22Rv1 (cell line): Measurements from ENCODE around the gene PDE4B.

Experiments used
- H3K27ac ChIP-seq: fragments of 450-650 bp; 2 replicates; pipeline ENCODE4 v1.5.1; 2017
- ZFX ChIP-seq: fragments of 450-650 bp; IDR thresholded peaks from 2 replicates; pipeline ENCODE4 v1.6.1; 2017; ENCODE audit warnings: antibody characterized with exemption, borderline replicate concordance
- TF ChIP-seq, protein P1 (sequence below): fragments of 450-650 bp; IDR thresholded peaks from 2 replicates; pipeline ENCODE4 v1.5.1; 2017; ENCODE audit warnings: mild to moderate bottlenecking

The PDE4B gene

GRCh38 chr1:66152034-66152433, 359.3 kb downstream of the PDE4B start:
- H3K27ac ChIP-seq, result no peak overlapping the region
- no peak for TF ChIP-seq ZFX
- TF ChIP-seq, protein P1, sequence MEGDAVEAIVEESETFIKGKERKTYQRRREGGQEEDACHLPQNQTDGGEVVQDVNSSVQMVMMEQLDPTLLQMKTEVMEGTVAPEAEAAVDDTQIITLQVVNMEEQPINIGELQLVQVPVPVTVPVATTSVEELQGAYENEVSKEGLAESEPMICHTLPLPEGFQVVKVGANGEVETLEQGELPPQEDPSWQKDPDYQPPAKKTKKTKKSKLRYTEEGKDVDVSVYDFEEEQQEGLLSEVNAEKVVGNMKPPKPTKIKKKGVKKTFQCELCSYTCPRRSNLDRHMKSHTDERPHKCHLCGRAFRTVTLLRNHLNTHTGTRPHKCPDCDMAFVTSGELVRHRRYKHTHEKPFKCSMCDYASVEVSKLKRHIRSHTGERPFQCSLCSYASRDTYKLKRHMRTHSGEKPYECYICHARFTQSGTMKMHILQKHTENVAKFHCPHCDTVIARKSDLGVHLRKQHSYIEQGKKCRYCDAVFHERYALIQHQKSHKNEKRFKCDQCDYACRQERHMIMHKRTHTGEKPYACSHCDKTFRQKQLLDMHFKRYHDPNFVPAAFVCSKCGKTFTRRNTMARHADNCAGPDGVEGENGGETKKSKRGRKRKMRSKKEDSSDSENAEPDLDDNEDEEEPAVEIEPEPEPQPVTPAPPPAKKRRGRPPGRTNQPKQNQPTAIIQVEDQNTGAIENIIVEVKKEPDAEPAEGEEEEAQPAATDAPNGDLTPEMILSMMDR, result no peak

DNA sequence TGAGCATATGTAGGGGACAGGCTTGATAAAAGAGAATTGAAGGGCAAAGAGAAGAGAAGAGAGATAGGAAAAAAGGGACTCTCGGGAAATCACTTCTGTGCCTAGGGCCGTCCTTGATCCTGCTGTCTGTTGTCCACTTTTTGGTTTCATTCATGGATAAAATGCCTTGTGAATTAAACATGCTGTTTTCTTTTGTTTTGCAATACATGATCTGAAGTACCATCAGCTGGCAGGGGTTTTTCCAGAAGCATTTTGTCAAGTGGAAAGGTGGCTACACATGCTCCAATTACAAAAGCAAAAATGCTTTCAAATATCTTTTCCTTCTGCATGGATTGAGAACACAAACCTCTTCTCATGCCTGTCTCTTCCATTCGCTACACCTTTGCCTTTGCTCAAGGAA, 361.7 kb downstream of the PDE4B start:
- TF ChIP-seq, protein P1, result no peak
- TF ChIP-seq ZFX, result no peak
- no peak overlapping the region for H3K27ac ChIP-seq

GRCh38 chr1:66156144-66156543, 363.4 kb downstream of the PDE4B start:
- H3K27ac ChIP-seq, result no peak overlapping the region
- TF ChIP-seq ZFX, result no peak
- TF ChIP-seq, protein P1, result no peak

DNA sequence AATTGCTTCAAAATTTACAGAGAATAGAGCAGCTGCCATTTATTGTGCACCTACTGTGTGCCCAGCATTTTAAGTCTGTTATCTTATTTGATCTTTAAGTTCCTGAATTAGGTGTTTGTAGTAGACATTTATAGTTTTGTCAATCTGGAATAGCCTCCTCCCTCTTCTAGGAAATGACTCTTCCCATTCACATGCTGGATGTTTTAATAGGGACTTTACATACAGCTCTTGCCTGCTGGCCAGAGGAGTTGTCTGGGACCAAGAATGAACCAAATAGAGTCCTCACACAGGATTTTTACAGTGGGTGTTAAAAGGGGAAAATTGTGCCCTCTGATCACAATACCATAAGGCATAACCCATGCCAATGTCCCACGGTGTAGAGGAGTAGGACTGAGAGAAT, 367.1 kb downstream of the PDE4B start:
- no peak overlapping the region for H3K27ac ChIP-seq

GRCh38 chr1:66160719-66161118, 368.0 kb downstream of the PDE4B start:
- TF ChIP-seq, protein P1, result no peak
- no peak for TF ChIP-seq ZFX
- no peak overlapping the region for H3K27ac ChIP-seq

More for the DNA sequence above, 367.1 kb downstream of the PDE4B start:
- TF ChIP-seq, protein P1, result no peak
- TF ChIP-seq ZFX, result no peak

DNA sequence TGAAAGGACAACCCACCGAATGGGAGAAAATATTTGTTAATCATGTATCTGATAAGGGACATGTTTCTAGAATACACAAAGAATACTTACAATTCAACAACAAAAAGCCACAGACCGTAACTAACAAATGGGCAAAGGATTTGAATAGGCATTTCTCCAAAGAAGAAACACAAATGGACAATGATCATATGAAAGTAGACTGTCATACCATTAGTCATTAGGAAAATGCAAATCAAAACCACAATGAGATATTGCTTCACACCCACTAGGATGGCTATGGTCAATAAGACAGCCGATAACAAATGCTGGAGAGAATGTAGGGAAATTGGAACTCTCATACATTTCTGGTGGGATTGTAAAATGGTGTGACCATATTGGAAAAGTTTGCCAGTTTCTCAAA, 374.1 kb downstream of the PDE4B start:
- TF ChIP-seq ZFX, result no peak
- TF ChIP-seq, protein P1, result no peak

GRCh38 chr1:66167267-66167666, 374.6 kb downstream of the PDE4B start:
- TF ChIP-seq, protein P1, result no peak
- no peak for TF ChIP-seq ZFX

More for the DNA sequence above, 374.1 kb downstream of the PDE4B start:
- no peak overlapping the region for H3K27ac ChIP-seq

More at GRCh38 chr1:66167267-66167666, 374.6 kb downstream of the PDE4B start:
- no peak overlapping the region for H3K27ac ChIP-seq
